Frontal cortex (tissue), 4 donors: ENCODE data around the gene ALS2CL. TPM values are rescaled to one million over a fixed set of nuclear protein-coding genes. Genes with fewer than 3 reads are reported as not detected.
A peak's percentile ranks its signal among the peaks of the same experiment; 100 is the strongest.

Experiments used
- DNase-seq, 2 donors: peaks; one replicate each; pipeline ENCODE4 v3.0.0; 2012; ENCODE audit warnings: low spot score in 2 of 2
- FAIRE-seq: peaks from 2 replicates; lab custom pipeline; 2012; peaks lifted over from hg19 to GRCh38; lab: Jason Lieb, UNC
- total RNA-seq: library from RNA; depleted of rRNA; stranded (reverse); fragments of >200 nt; gene quantifications from one replicate; pipeline ENCODE4 v1.2.3, GENCODE V29; 2014
- donor health status: control.
- donor health status: control.
- donor health status: control.

ALS2CL gene
- total RNA-seq, 1 donor from 2014 or later: 1.2 TPM

DNA sequence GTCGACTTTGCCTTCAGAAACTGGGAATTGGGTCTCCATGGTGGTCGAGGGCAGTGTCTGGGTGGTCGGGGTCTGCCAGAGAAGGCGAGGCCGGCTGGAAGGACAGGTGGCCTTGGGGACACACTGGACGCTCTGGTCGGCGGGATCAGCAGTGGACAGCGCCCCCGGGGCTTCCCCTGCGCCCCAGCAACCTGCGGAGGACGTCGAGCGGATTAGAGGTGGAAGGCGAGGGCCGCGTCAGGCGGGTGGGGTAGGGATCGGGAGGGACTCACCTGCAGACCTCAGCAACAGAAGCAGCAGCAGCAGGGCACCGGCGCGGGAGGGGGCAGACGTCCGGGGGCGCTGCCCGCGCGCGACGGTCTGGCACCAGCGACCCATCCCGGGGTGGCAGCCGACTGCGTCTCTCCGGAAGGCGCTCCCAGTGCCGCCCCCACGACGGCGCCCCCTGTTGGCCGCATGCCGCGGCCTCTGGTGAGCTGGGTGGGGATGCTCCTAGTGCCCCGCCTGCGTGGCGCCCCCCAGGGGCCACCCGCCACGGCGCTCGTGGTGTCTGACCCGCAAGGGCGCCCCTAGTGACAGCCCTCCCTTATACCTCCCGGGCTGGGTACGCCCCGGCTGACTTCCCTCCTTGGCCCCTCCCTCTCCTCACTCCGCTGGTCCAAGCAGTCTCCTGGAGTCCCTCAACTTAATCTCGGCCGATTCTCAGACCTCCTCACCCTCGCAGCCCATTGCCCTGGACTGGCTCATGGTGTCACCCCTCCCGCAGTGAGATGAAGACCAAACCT lies 24.2 kb upstream of the ALS2CL start, which contains the start of gene PRSS50:
Gene PRSS50, minus strand, starts transcription at position 423 of the 785 bp plus-strand sequence. Its CDS starts 45 bp downstream, at position 378.
- FAIRE-seq: no peak
- DNase-seq: peak in 1 of 2 donors; percentile 10

- peak in 1 of 2 donors; percentile 8 for DNase-seq
Measured at GRCh38 chr3:46716461-46717441, 23.3 kb upstream of the ALS2CL start.

GRCh38 chr3:46715507-46716175 lies 22.2 kb upstream of the ALS2CL start:
- DNase-seq: peak in 1 of 2 donors; percentile 6
- no peak for FAIRE-seq

More at GRCh38 chr3:46716461-46717441, 23.3 kb upstream of the ALS2CL start:
- no peak for FAIRE-seq

DNA sequence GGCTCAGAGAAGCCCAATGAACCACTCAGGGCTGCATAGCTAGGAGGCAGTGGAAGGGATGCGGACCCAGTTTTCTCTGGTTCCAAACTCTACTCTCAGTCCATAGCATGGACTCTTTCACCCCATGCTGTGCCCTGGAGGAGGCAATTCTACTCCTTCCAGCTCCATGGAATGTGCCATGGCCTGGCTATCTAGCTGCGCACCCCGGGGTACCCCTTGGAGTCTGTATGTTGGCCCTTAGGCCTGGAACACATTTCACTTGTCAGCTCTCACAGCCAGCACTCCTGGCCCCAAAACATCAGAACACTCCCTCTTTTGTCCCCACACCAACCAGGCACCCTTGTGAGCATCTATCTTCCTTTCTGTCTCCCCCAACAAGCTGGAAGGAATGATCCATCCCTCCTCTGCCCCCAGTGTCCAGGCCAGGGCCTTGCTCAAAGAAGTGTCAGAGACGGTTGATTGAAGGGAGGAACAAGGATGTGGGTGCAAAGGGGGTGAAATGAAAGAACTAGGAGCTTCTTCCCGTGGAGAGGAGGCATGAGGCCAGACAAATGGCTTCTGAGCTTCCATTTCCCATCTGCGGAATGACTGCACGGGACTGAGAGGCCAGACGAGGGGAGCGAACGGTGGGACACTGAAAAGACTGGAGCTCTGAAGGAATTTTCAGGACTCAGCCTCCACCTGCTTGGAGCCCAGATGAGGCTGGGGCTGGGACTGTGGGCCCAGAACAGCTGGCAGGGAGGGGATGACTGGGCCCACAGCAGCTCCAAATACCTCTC lies 21.4 kb upstream of the ALS2CL start:
- DNase-seq: peak in 1 of 2 donors; percentile 7
- FAIRE-seq: no peak

GRCh38 chr3:46713898-46714552 lies 20.5 kb upstream of the ALS2CL start:
- DNase-seq: peak in 1 of 2 donors; percentile 10
- FAIRE-seq: no peak

DNA sequence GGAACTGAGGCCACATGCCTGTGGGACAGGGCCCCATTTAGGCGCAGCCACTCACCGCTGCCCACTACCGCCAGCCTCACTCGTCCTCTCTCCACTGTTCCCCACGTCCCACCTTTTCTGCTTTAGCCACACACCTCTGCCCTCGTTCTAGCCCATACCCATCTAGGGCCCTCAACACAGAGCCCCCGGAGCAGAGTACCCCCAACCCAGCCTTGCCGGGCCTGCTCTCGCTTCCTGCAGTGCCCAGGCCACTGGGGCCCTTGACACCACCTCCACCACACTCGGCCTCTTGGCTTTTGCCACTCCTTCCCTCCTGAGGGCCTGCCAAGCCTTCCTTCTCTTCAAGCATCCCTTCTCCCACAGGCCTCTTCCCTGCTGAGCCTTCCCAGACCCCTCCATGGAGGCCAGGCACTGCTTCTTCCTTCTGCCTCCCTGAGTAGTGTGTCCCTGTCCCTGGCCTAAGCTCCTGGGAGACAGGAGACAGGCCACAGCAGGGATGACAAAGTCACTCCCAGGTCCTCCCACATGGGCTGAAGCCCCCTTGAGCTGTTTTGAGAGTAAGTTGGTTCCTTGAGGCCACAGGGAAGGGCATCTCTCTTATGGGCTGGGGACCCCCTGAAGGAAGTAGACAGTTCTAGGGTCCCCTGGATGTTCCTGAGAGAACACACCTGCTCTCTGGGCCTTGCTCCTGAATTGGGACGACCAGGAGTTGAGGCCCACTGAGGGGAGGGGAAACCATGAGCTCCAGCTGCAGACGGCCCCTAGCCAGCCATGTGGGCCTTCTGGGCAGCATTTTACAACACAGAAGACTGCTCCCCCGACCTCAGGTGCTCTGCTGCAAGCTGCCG lies 19.8 kb upstream of the ALS2CL start:
- no peak for FAIRE-seq

GRCh38 chr3:46712191-46713049 lies 18.9 kb upstream of the ALS2CL start:
- FAIRE-seq (no peak), DNase-seq (peak; percentile 8 to 15)

More for the DNA sequence above, 19.8 kb upstream of the ALS2CL start:
- DNase-seq: peak; percentile 4 to 8

DNA sequence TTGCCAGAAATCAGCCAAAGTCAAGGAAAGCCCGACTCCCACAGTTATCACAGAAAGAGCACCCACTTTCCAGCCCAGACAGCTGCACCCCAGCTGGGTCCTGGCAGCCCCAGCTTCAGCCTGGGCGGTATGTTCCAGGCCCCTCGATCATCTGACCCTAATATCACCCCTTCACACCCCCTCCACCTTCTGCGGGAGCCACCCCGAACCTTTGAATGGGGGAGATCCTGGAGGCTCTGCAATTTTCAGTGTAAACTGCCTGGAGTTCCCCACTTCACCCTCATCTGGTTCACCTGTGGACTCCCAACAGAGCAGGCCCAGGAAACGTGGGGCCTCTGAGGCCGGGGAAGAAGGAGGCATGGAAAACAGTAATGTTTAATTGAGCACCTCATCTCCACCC lies 18.3 kb upstream of the ALS2CL start:
- peak; percentile 10 to 12 for DNase-seq
- no peak for FAIRE-seq

- DNase-seq (peak; percentile 9 to 14), FAIRE-seq (no peak)
Measured at GRCh38 chr3:46711305-46711704, 17.8 kb upstream of the ALS2CL start.

DNA sequence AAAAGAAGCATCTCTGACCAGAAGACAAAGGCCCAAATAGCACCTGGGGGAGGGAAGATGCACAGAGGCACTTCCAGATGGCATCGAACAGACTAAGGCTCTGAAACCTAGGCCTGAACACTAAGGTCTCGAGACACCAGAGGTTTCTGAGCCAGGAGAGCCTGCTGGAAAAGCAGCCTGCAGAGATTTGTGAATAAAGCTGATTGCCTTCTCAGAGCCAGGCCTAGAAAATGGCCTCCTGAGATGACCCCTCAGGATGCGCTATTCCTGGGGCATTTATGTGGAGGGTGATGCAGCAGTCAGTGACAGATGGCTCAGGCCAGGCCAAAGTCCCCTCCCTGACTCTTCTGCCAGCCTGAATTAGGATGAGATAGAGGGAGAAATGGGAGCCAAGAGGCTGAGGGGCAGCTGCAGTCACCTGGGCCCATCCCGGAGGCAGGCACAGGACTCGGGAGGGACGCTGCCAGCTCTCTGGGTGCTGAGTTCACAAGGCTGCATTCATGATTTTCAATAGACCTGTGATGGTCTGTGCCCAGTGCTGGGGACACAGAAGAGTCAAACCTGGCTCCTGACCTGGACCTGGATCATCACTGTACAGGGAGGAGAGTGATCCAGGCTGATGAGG lies 17.3 kb upstream of the ALS2CL start:
- DNase-seq: peak in 1 of 2 donors; percentile 16
- FAIRE-seq: no peak

GRCh38 chr3:46710229-46710628 lies 16.8 kb upstream of the ALS2CL start:
- DNase-seq (no peak), FAIRE-seq (no peak)

DNA sequence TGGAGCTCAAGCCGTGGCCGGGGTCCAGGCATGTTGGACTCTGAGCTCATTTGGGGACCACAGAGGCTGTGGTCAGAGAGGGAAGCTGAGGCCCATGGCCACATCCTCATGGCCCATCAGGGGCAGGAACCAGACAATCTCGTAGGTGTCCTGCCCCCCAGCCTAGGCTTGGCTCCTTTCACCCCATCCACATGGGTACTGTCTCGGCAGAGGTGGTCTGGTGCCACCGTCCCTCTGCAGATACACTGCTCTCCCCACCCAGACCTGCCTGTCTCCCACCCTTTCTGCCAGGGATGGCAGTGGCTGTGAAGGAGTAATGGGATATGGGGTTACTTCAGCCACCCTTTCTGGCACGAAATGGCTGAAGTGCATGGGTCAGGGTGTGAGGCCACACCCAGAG lies 16.2 kb upstream of the ALS2CL start:
- DNase-seq (no peak), FAIRE-seq (no peak)

DNA sequence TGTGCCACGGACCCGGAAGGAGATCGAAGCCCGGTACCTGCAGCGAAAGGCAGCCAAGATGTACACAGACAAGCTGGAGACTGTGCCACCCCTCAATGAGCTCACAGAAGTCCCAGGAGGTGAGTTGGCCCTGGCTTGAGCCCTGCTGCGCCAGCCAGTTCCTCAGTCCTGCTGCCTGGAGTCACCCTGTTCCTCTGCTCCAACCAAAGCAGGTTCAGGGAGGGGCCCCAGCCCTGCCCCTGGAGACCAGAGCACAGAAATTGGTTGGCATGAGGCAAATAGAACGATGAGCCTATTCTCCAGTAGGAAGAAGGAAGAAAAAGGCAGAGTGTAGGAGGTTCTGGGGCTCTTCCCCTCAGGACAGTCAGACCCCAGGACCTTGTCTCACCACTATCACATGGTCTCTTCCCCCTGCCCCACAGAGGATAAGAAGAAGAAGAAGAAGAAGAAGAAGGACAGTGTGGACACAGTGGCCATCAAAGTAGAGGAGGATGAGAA lies 15.7 kb upstream of the ALS2CL start:
- FAIRE-seq (no peak), DNase-seq (no peak)

DNA sequence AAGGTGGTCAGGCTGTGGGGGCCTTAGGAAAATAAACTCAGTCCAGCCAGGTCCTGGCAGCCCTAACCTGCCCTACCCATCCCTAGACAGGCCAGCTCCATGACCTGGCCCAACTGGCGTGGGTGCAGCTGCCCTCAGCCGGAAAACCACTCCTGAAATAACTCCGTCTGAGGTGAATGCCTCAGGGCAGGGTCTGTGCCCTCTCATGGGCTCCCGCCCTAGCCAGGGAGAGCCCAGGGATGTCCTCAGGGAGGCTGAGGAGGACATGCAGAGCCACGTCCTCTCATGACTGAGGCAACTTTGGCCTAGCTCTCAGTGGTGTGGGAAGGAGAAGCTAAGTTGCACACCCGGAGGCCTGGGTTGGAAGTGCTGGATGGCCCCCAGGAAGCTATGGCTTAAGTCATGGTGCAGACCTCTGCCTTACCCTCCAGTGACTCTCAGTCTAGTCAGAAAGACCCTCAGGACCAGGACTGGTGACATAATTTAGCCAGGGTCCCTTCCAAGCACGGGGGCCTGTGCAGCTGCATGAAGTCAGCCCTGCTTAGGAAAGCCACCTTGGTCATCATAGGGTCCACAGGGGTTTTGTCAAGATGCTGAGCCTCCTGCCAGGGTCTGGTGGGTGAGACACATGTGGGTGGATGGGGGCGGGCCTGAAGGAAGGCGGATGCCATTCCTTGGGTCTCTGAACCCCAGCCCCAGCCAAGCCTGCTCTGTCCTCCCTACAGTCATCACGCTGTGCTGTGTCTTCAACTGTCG lies 15.1 kb upstream of the ALS2CL start:
- FAIRE-seq (no peak), DNase-seq (no peak)

- no peak for DNase-seq
- FAIRE-seq: no peak
Measured at GRCh38 chr3:46707601-46708011, 14.1 kb upstream of the ALS2CL start.
